Measurements from ENCODE around the gene ASMT.
"Not testable (repeated sequence)": the region's sequence is repeated elsewhere in the genome, so short reads cannot be mapped to it uniquely, and the experiment has no call there.

ASMT gene, protein sequence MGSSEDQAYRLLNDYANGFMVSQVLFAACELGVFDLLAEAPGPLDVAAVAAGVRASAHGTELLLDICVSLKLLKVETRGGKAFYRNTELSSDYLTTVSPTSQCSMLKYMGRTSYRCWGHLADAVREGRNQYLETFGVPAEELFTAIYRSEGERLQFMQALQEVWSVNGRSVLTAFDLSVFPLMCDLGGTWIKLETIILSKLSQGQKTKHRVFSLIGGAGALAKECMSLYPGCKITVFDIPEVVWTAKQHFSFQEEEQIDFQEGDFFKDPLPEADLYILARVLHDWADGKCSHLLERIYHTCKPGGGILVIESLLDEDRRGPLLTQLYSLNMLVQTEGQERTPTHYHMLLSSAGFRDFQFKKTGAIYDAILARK

GRCh38 chrX:1614927-1615326, at the start of gene ASMT:
TSS of gene ASMT (plus strand) at chrX:1615059. CDS start at chrX:1615200, 141 bp downstream.
- DNase-seq (ENCODE audit: insufficient read length, low spot score): no peak
- no peak for FAIRE-seq
- TF ChIP-seq POLR2A (IDR thresholded peaks at IDR 0.05; ENCODE audit: low read depth, low read length): no peak

DNA sequence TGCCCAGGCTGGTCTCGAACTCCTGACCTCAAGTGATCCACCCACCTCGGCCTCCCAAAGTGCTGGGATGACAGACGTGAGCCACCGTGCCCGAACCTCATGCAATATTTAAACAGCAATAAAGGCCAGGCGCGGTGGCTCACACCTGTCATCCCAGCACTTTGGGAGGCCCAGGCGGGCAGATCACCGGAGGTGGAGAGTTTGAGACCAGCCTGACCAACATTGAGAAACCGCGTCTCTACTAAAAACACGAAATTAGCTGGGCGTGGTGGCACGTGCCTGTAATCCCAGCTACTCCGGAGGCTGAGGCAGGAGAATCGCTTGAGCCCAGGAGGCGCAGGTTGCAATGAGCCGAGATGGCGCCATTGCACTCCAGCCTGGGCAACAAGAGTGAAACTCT, 40.7 kb upstream of the ASMT start:
- FAIRE-seq; DNase-seq (ENCODE audit: insufficient read length, low spot score): not testable (repeated sequence)

DNA sequence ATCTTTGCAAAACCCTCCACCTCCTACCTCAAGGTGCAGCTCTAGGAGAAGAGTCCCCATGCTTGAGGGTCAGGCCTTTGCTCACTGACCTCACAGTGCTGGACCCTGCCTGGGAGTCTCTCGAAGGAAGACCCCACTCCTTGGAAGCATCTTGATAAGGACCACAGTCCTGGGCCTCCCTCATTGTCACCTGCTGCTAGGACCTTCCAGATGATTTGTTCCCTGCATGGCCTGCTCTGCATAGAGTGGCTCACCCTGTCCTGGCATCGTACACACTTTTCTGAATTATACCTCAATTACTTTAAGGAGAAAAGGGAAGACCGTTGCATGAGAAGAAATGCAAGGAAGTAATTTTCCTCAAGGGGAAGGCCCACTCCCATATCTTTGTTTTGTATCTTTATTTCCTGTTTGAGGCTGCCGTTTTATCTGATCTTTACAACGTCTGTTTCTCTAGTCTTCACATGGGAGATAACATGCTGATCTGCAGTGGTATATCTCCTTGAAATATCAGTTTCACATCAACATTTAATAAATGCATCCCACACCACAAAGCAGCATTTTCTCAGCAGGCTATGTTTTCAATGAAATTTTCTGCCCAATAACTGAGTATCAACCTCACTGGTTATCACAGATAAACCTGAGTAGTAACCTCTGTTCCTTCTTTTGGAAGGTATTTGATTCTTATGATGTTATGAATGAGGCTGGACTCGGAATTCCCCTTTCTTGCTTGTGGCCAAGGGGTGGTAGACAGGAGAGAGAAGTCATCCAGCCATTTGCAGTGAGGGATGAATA, 38.5 kb upstream of the ASMT start:
- TF ChIP-seq POLR2A (IDR thresholded peaks at IDR 0.05; ENCODE audit: low read depth, low read length): no peak
- no peak for DNase-seq (ENCODE audit: insufficient read length, low spot score)
- no peak for FAIRE-seq

DNA sequence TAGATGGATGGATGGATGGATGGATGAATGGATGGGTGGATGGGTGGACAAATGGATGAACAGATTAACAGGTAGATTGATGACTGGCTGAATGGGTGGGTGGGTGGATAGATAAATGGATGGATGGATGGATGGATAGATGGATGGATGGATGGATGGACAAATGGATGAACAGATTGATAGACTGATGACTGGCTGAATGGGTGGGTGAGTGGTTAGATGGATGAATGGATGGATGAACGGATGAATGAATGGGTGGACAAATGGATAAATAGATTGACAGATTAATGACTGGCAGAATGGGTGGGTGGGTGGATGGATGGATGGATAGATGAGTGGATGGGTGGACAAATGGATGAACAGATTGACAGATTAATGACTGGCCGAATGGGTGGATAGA, 37.0 kb upstream of the ASMT start:
- FAIRE-seq (no peak), DNase-seq (ENCODE audit: insufficient read length, low spot score) (no peak)
- no peak for TF ChIP-seq POLR2A (IDR thresholded peaks at IDR 0.05; ENCODE audit: low read depth, low read length)

DNA sequence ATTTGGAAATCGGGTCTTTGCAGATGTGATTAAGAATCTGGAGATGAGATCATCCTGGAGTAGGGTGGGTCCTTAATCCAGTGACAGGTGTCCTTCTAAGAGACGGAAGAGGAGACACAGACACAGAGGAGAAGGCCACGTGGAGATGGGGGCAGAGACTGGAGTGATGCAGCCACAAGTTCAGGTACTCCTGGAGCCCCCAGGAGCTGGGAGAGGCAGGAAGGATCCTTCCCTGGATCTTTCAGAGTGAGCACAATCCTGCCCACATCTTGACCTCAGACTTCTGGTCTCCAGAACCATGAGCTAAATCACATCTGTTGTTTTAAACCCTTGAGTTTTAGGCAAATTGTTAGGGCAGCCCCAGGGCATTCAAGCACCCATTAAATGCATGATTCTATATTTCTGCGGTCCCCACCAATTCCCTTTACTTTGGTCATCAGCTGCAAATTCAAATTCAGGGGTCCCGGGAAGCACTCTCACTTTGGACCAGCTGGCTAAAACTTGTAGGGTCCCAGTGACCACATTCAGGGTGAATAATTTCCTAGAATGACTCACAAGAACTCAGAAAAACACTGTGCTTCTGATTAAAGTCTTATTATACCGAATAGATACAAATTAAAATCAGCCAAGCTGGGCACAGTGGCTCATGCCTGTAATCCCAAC, 36.2 kb upstream of the ASMT start:
- FAIRE-seq (no peak), DNase-seq (ENCODE audit: insufficient read length, low spot score) (no peak)
- TF ChIP-seq POLR2A (IDR thresholded peaks at IDR 0.05; ENCODE audit: low read depth, low read length): no peak

- TF ChIP-seq POLR2A (IDR thresholded peaks at IDR 0.05; ENCODE audit: low read depth, low read length): no peak
- no peak for DNase-seq (ENCODE audit: insufficient read length, low spot score)
- no peak for FAIRE-seq
These were observed 33.7 kb upstream of the ASMT start for GRCh38 chrX:1581132-1581531.

GRCh38 chrX:1582686-1583437, 32.0 kb upstream of the ASMT start:
- FAIRE-seq (no peak), DNase-seq (ENCODE audit: insufficient read length, low spot score) (no peak)
- TF ChIP-seq POLR2A (IDR thresholded peaks at IDR 0.05; ENCODE audit: low read depth, low read length): no peak

GRCh38 chrX:1584237-1585011, 30.4 kb upstream of the ASMT start:
- no peak for FAIRE-seq
- no peak for TF ChIP-seq POLR2A (IDR thresholded peaks at IDR 0.05; ENCODE audit: low read depth, low read length)
- no peak for DNase-seq (ENCODE audit: insufficient read length, low spot score)

- DNase-seq (ENCODE audit: insufficient read length, low spot score): no peak
- no peak for FAIRE-seq
These were observed 27.7 kb upstream of the ASMT start for GRCh38 chrX:1587161-1587560.

GRCh38 chrX:1589356-1590130, 25.3 kb upstream of the ASMT start:
- TF ChIP-seq POLR2A (IDR thresholded peaks at IDR 0.05; ENCODE audit: low read depth, low read length): no peak
- FAIRE-seq: no peak
- no peak for DNase-seq (ENCODE audit: insufficient read length, low spot score)

More at GRCh38 chrX:1587161-1587560, 27.7 kb upstream of the ASMT start:
- TF ChIP-seq POLR2A (IDR thresholded peaks at IDR 0.05; ENCODE audit: low read depth, low read length): no peak

GRCh38 chrX:1591102-1591862, 23.6 kb upstream of the ASMT start, which contains the start of gene AKAP17A:
TSS of gene AKAP17A (plus strand) at chrX:1591604. CDS start at chrX:1593463, 1,859 bp downstream.
- FAIRE-seq (no peak), DNase-seq (ENCODE audit: insufficient read length, low spot score) (peak; percentile 83)
- peak; percentile 93 for TF ChIP-seq POLR2A (IDR thresholded peaks at IDR 0.05; ENCODE audit: low read depth, low read length)

Measured in H54 (cell line).